GM19463 (cell line): ENCODE measurements around the gene KDM5A.
"Not testable (repeated sequence)": the region's sequence is repeated elsewhere in the genome, so short reads cannot be mapped to it uniquely, and the experiment has no call there.

Source experiments
- ATAC-seq: cut with Tn5 transposase; IDR thresholded peaks from one replicate; pipeline ENCODE4 v1.9.1; 2021; ENCODE audit warnings: mild to moderate bottlenecking, moderate library complexity; ENCODE audit not compliant: unreplicated experiment

Gene KDM5A

GRCh38 chr12:389142-390096, at the start of gene KDM5A:
Gene KDM5A (minus strand): TSS chr12:389320. CDS start chr12:389091, 229 bp downstream.
- ATAC-seq, result peak; percentile 95

GRCh38 chr12:435737-436136, 46.6 kb upstream of the KDM5A start:
- not testable (repeated sequence) for ATAC-seq

- ATAC-seq, result no peak
Observed at GRCh38 chr12:422526-422925, 33.4 kb upstream of the KDM5A start.

GRCh38 chr12:418432-418831, 29.3 kb upstream of the KDM5A start:
- no peak for ATAC-seq

- ATAC-seq, result no peak
Observed at GRCh38 chr12:414859-415258, 25.7 kb upstream of the KDM5A start.

- ATAC-seq, result no peak
Observed at GRCh38 chr12:402029-402389, 12.9 kb upstream of the KDM5A start.

- peak; percentile 97 for ATAC-seq
Observed at GRCh38 chr12:401235-402028, 12.3 kb upstream of the KDM5A start, which contains the start of gene CCDC77. Gene CCDC77 (plus strand): TSS chr12:401644. CDS start chr12:409384, 7,740 bp downstream.

GRCh38 chr12:400828-401227, 11.7 kb upstream of the KDM5A start:
- ATAC-seq, result no peak

GRCh38 chr12:388541-389141, 479 bp downstream of the KDM5A start:
- peak; percentile 24 for ATAC-seq

- no peak for ATAC-seq
Observed at GRCh38 chr12:388012-388411, 1.1 kb downstream of the KDM5A start.

- ATAC-seq, result no peak
Observed at GRCh38 chr12:386651-387050, 2.5 kb downstream of the KDM5A start.

GRCh38 chr12:370739-371485, 18.2 kb downstream of the KDM5A start:
- ATAC-seq, result not testable (repeated sequence)

GRCh38 chr12:367972-368371, 21.1 kb downstream of the KDM5A start:
- no peak for ATAC-seq

- no peak for ATAC-seq
Observed at GRCh38 chr12:366820-367219, 22.3 kb downstream of the KDM5A start.

GRCh38 chr12:359091-359490, 30.0 kb downstream of the KDM5A start:
- no peak for ATAC-seq

GRCh38 chr12:356276-356988, 32.7 kb downstream of the KDM5A start:
- ATAC-seq, result no peak

GRCh38 chr12:351197-351596, 37.9 kb downstream of the KDM5A start:
- not testable (repeated sequence) for ATAC-seq

- ATAC-seq, result not testable (repeated sequence)
Observed at GRCh38 chr12:349625-350024, 39.5 kb downstream of the KDM5A start.

GRCh38 chr12:343036-343435, 46.1 kb downstream of the KDM5A start:
- not testable (repeated sequence) for ATAC-seq

- ATAC-seq, result no peak
Observed at GRCh38 chr12:337039-337438, 52.1 kb downstream of the KDM5A start.
